Esophagus squamous epithelium (tissue), 4 donors: Measurements from ENCODE around the gene CD44.

Source experiments
- POLR2A ChIP-seq, 4 donors: fragments of 450-650 bp; IDR thresholded peaks; one replicate each; pipeline ENCODE4 v1.6.1; 2017; ENCODE audit warnings: antibody characterized with exemption in 4 of 4, mild to moderate bottlenecking in 4 of 4, moderate library complexity in 3 of 4
- TF ChIP-seq, protein P1 (sequence below), 6 experiments: fragments of 450-650 bp in 4 of 6; fragments of 200-600 bp in 2 of 6; sonication (generic) in 2 of 6; IDR thresholded peaks; one replicate each; pipeline ENCODE4 v1.5.1; 2016 to 2019; ENCODE audit warnings: antibody characterized with exemption in 6 of 6, mild to moderate bottlenecking in 4 of 6, moderate library complexity in 4 of 6

DNA sequence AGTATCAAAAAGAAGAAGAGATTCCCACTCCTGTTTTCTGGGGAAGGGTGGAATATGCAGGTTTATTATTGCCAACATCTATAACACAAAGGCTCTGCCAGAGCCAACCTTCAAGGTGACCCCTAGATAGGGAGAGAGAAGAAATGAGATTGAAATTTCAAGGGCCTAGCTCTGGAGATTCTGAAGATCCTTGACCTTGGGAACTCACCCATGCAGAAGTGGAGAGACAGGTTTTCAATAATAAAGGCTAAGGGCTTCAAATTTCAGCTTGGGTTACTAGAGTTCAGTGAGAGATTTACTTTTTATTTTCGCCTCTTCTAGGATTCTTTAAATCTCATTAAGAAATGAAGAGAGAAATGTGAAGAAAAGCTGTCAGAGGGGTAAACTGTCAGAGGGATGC is 98.4 kb downstream of the CD44 start:
- TF ChIP-seq, protein P1, sequence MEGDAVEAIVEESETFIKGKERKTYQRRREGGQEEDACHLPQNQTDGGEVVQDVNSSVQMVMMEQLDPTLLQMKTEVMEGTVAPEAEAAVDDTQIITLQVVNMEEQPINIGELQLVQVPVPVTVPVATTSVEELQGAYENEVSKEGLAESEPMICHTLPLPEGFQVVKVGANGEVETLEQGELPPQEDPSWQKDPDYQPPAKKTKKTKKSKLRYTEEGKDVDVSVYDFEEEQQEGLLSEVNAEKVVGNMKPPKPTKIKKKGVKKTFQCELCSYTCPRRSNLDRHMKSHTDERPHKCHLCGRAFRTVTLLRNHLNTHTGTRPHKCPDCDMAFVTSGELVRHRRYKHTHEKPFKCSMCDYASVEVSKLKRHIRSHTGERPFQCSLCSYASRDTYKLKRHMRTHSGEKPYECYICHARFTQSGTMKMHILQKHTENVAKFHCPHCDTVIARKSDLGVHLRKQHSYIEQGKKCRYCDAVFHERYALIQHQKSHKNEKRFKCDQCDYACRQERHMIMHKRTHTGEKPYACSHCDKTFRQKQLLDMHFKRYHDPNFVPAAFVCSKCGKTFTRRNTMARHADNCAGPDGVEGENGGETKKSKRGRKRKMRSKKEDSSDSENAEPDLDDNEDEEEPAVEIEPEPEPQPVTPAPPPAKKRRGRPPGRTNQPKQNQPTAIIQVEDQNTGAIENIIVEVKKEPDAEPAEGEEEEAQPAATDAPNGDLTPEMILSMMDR (IDR thresholded peaks at IDR 0.05) = no peak
- TF ChIP-seq POLR2A (IDR thresholded peaks at IDR 0.05) = no peak
